Measurements from ENCODE around the gene CDH23. TPM values are rescaled to one million over a fixed set of nuclear protein-coding genes. Genes with fewer than 3 reads are reported as not detected.

Gene CDH23
- total and polyA plus RNA-seq, 10 of the 15 experiments (the other 5 are each of a cell fraction or from before 2014, with no cell fraction given), result 0.09 to 0.40 (median 0.15) TPM; not detected in 1

DNA sequence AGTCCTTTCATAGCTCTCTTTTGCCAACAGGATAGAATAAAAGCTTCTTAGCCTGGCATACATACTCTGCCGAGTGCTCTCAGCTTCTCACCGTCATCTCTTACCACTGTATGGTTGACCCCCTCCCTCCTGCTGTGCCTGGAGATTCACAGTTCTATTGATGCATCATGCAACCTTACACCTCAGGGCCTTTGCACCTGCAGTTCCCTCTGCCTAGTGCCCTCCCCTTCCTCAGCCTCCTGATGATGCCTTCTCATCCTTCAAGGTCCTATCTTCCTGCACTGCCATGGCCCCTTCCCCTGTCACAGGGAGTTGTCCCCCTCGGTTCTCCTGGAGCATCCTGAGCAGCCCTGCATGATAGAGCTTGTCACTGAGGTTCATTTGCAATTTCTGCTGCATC, 81.5 kb downstream of the CDH23 start (continued):
- no peak for TF ChIP-seq RB1 (IDR thresholded peaks at IDR 0.05; ENCODE audit: borderline replicate concordance)

DNA sequence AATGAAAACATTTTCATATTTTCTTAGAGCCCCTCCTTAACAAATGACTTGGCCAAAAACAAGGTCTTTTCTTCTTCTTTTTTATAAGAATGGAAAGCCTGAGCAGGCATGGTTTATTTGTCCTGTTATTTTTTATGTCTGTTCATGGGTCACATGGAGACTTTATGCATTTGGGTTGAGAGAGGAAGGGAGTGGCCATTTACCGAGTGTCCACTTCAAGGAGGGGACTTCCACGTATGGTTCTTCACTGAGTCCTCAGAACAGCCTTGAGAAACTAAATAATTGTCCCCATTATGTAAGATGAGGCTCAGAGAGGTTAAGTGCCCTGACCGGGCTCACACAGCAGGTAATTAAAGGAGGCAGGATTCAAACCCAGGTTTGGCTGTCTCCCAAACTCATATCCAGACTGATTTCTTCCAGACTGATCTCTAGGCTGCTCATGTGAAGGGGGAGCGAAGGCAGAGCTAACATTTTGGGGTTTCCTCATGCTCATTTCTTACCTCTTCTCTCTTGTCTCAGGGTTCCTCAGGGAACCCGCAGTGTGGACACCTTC, 82.2 kb downstream of the CDH23 start:
- Histone ChIP-seq H3K27me3 (replicated peaks in 1 of 2; ENCODE audit: control insufficient read depth in 2 of 2, insufficient read depth in 2 of 2, low read length in 1 of 2) (peaks cover 3% of the 10 kb centered on the region in 2 experiments; a peak in 2 of 4 replicates), H3K9me3 (replicated peaks; ENCODE audit: control insufficient read depth, insufficient read depth, low read length) (no peaks in the 10 kb centered on the region), H3K4me3 (no peak overlapping the region), H3K79me2 (ENCODE audit: control insufficient read depth, insufficient read depth, low read length) (no peaks in the 10 kb centered on the region), H3K27ac (ENCODE audit: control insufficient read depth, insufficient read depth) (no peak overlapping the region), H3K4me1 (ENCODE audit: control insufficient read depth, insufficient read depth, low read length) (no peaks in the 10 kb centered on the region), H4K20me1 (ENCODE audit: control insufficient read depth, insufficient read depth) (no peaks in the 10 kb centered on the region), H3K9ac (ENCODE audit: control insufficient read depth, insufficient read depth, low read length) (no peak overlapping the region), H3K36me3 (ENCODE audit: control insufficient read depth in 2 of 2, insufficient read depth in 2 of 2, low read length in 1 of 2) (no peaks in the 10 kb centered on the region), H2AFZ (ENCODE audit: control insufficient read depth, low read depth, low read length) (no peak overlapping the region), H3K4me2 (ENCODE audit: control insufficient read depth, insufficient read depth) (no peak overlapping the region)
- CTCF ChIA-PET, result no interaction called here
- ATAC-seq (no peak), FAIRE-seq (no peak), DNase-seq (ENCODE audit: low read depth, low spot score) (no peak)
- SMC1A ChIA-PET (ENCODE audit: uncharacterized antibody, unreplicated experiment), result no interaction called here
- 28% methylated on average over 5 of the region's 5 CpGs for WGBS (ENCODE audit: insufficient coverage, insufficient replicate concordance, low lambda C conversion rate, missing lambda C conversion rate)
- in situ Hi-C loops (cut with MboI) (no loop called here), intact Hi-C loops (cut with micrococcal nuclease; ENCODE audit: unreplicated experiment) (no loop called here)
- BruUV-seq (replicated peaks), result no TSS peak
- RAD21 ChIA-PET (ENCODE audit: unreplicated experiment), result no interaction called here
- POLR2A ChIA-PET, result no interaction called here
- TF ChIP-seq HDAC6 (IDR thresholded peaks at IDR 0.05; ENCODE audit: unreplicated experiment), result no peak

DNA sequence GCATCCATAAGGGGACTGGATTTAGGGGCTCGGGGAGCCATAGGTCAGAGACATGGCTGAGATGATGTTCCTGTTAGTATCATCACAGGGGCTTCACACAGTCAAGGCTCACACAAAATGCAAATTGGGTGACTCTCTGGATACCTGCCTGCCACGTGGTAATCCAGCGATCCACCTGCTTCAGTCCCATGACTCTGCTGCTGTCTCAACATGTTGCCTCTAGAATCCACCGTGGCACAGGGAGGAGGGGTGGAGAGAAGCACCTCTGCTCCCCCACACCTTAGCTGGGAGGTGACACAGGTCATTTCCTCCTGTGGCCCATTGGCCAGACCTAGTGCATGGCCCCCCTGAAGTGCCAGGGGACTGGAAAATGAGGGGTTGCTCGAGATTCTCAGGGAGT, 83.1 kb downstream of the CDH23 start:
- no TSS peak for BruUV-seq (replicated peaks)
- TF ChIP-seq LARP7 (IDR thresholded peaks at IDR 0.05) (no peak), CHD4 (IDR thresholded peaks at IDR 0.05) (no peak), KLF5 (IDR thresholded peaks at IDR 0.05; ENCODE audit: partially characterized antibody) (no peak), TAF1 (IDR thresholded peaks at IDR 0.05; ENCODE audit: borderline replicate concordance, low read depth, low read length) (no peak), DPF2 (IDR thresholded peaks at IDR 0.05) (no peak), JUNB (IDR thresholded peaks at IDR 0.05) (no peak), CHD1 (IDR thresholded peaks at IDR 0.05; ENCODE audit: low read depth, low read length) (no peak), RBBP5 (conservative IDR thresholded peaks at IDR 0.05) (no peak), RAD21 (IDR thresholded peaks at IDR 0.05; ENCODE audit: insufficient read depth, low read depth, low read length) (no peak), MEF2B (IDR thresholded peaks at IDR 0.05; ENCODE audit: partially characterized antibody, poor library complexity, severe bottlenecking) (no peak), SUPT20H (IDR thresholded peaks at IDR 0.05; ENCODE audit: borderline replicate concordance, control insufficient read depth, low read depth, low read length) (no peak), MEF2A (IDR thresholded peaks at IDR 0.05; ENCODE audit: insufficient read depth, low read depth, low read length) (no peak), ZBED1 (IDR thresholded peaks at IDR 0.05; ENCODE audit: borderline replicate concordance) (no peak)
- TF ChIP-seq, protein P1, sequence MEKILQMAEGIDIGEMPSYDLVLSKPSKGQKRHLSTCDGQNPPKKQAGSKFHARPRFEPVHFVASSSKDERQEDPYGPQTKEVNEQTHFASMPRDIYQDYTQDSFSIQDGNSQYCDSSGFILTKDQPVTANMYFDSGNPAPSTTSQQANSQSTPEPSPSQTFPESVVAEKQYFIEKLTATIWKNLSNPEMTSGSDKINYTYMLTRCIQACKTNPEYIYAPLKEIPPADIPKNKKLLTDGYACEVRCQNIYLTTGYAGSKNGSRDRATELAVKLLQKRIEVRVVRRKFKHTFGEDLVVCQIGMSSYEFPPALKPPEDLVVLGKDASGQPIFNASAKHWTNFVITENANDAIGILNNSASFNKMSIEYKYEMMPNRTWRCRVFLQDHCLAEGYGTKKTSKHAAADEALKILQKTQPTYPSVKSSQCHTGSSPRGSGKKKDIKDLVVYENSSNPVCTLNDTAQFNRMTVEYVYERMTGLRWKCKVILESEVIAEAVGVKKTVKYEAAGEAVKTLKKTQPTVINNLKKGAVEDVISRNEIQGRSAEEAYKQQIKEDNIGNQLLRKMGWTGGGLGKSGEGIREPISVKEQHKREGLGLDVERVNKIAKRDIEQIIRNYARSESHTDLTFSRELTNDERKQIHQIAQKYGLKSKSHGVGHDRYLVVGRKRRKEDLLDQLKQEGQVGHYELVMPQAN (conservative IDR thresholded peaks at IDR 0.05), result no peak

More for the DNA sequence above, 83.1 kb downstream of the CDH23 start:
- intact Hi-C loops (cut with micrococcal nuclease; ENCODE audit: unreplicated experiment), result loop anchor here (10.0 kb wide), 1 partner anchor 165 kb away; the partner anchor contains the start of gene SLC29A3
- Histone ChIP-seq H3K4me2 (ENCODE audit: control insufficient read depth, insufficient read depth) (no peak overlapping the region), H2AFZ (ENCODE audit: control insufficient read depth, low read depth, low read length) (no peak overlapping the region), H3K27ac (ENCODE audit: control insufficient read depth, insufficient read depth) (no peak overlapping the region), H4K20me1 (ENCODE audit: control insufficient read depth, insufficient read depth) (no peaks in the 10 kb centered on the region), H3K9ac (ENCODE audit: control insufficient read depth, insufficient read depth, low read length) (no peak overlapping the region), H3K9me3 (replicated peaks; ENCODE audit: control insufficient read depth, insufficient read depth, low read length) (no peaks in the 10 kb centered on the region), H3K27me3 (replicated peaks in 1 of 2; ENCODE audit: control insufficient read depth in 2 of 2, insufficient read depth in 2 of 2, low read length in 1 of 2) (peaks cover 3% of the 10 kb centered on the region in 2 experiments; a peak in 2 of 4 replicates), H3K79me2 (ENCODE audit: control insufficient read depth, insufficient read depth, low read length) (no peaks in the 10 kb centered on the region), H3K36me3 (ENCODE audit: control insufficient read depth in 2 of 2, insufficient read depth in 2 of 2, low read length in 1 of 2) (no peaks in the 10 kb centered on the region), H3K4me3 (no peak overlapping the region), H3K4me1 (ENCODE audit: control insufficient read depth, insufficient read depth, low read length) (no peaks in the 10 kb centered on the region)
- ChIA-PET SMC1A (ENCODE audit: uncharacterized antibody, unreplicated experiment) (no interaction called here), CTCF (no interaction called here), POLR2A (no interaction called here), RAD21 (ENCODE audit: unreplicated experiment) (no interaction called here)
- in situ Hi-C loops (cut with MboI), result no loop called here
- ATAC-seq (no peak), FAIRE-seq (no peak), DNase-seq (ENCODE audit: low read depth, low spot score) (no peak)
- WGBS (ENCODE audit: insufficient coverage, insufficient replicate concordance, low lambda C conversion rate, missing lambda C conversion rate), result 9% methylated on average over 5 of the region's 5 CpGs

All from GM12878 (cell line).